CD4-positive, alpha-beta memory T cell (primary cell): ENCODE results near the gene CELF2. TPM values are rescaled to one million over a fixed set of nuclear protein-coding genes. Genes with fewer than 3 reads are reported as not detected.

Source experiments
- CTCF ChIA-PET: fragments of 350-600 bp; sonication (Branson Sonifier 250); formaldehyde crosslinking; loops from one replicate; lab custom pipeline; 2021; ENCODE audit warnings: inconsistent platforms; ENCODE audit not compliant: partially characterized antibody; lab: Charles Lee
- POLR2A ChIA-PET: fragments of 350-600 bp; sonication (Branson Sonifier 250); formaldehyde crosslinking; loops from one replicate; lab custom pipeline; 2021; ENCODE audit not compliant: partially characterized antibody; lab: Charles Lee
- DNase-seq, 5 donors: peaks; one replicate each; pipeline versions ENCODE4 v3.0.0 to v3.0.0-alpha.2; 2020 to 2022; ENCODE audit warnings: mixed read lengths in 1 of 5
- H3K27ac ChIP-seq: one replicate; pipeline ENCODE4 v1.7.0; 2013; ENCODE audit warnings: low read depth, low read length
- H3K27me3 ChIP-seq: 2 replicates; pipeline ENCODE4 v1.7.0; 2013; ENCODE audit warnings: mild to moderate bottlenecking, low read length, moderate library complexity; ENCODE audit not compliant: insufficient read depth
- H3K36me3 ChIP-seq: 2 replicates; pipeline ENCODE4 v1.7.0; 2013; ENCODE audit warnings: mild to moderate bottlenecking, low read length, moderate library complexity; ENCODE audit not compliant: insufficient read depth
- H3K4me1 ChIP-seq: 2 replicates; pipeline ENCODE4 v1.7.0; 2013; ENCODE audit warnings: mild to moderate bottlenecking, low read length, moderate library complexity; ENCODE audit not compliant: insufficient read depth
- H3K4me3 ChIP-seq, 2 donors: one replicate each; pipeline ENCODE4 v1.7.0; 2013; ENCODE audit warnings: low read length in 2 of 2, mild to moderate bottlenecking in 1 of 2
- H3K9me3 ChIP-seq, 2 donors: one replicate each; pipeline ENCODE4 v1.7.0; 2013; ENCODE audit warnings: low read length in 2 of 2, control low read depth in 1 of 2; ENCODE audit not compliant: control insufficient read depth in 1 of 2
- H3K27ac Mint-ChIP-seq, 7 donors: one replicate each; pipeline ENCODE4 v1.8.0; 2020 to 2021; ENCODE audit warnings: mixed read lengths in 7 of 7, mild to moderate bottlenecking in 6 of 7, inconsistent platforms in 3 of 7, moderate library complexity in 3 of 7
- H3K27me3 Mint-ChIP-seq, 2 donors: one replicate each; pipeline ENCODE4 v1.8.0; 2020 to 2021; ENCODE audit warnings: mixed read lengths in 2 of 2
- H3K36me3 Mint-ChIP-seq, 2 donors: one replicate each; pipeline ENCODE4 v1.8.0; 2020 to 2021; ENCODE audit warnings: mixed read lengths in 2 of 2, inconsistent platforms in 1 of 2, mild to moderate bottlenecking in 1 of 2
- H3K4me1 Mint-ChIP-seq, 4 donors: one replicate each; pipeline ENCODE4 v1.8.0; 2020 to 2021; ENCODE audit warnings: mixed read lengths in 4 of 4, mild to moderate bottlenecking in 1 of 4
- H3K4me3 Mint-ChIP-seq, 8 donors: one replicate each; pipeline ENCODE4 v1.8.0; 2020 to 2021; ENCODE audit warnings: mixed read lengths in 8 of 8, mild to moderate bottlenecking in 7 of 8, moderate library complexity in 6 of 8, inconsistent platforms in 3 of 8
- H3K9me3 Mint-ChIP-seq, 8 donors: one replicate each; pipeline ENCODE4 v1.8.0; 2020 to 2021; ENCODE audit warnings: mixed read lengths in 8 of 8, mild to moderate bottlenecking in 5 of 8, inconsistent platforms in 3 of 8, moderate library complexity in 1 of 8
- intact Hi-C: fragments of 100-400 bp; cut with micrococcal nuclease; formaldehyde crosslinking; loops from one replicate; pipeline ENCODE4 v1.15.1; 2023
- polyA plus RNA-seq, 2 donors: library from polyadenylated mRNA; unstranded; fragments of 300-500 nt; fragmentation: Illumina TruSeq; gene quantifications; one replicate each; pipeline ENCODE4 v1.2.3, GENCODE V29; 2021
- total RNA-seq, 2 experiments: library from RNA; stranded (reverse); gene quantifications; one replicate each; pipeline ENCODE4 v1.2.3, GENCODE V29; 2021

CELF2 gene
- total and polyA plus RNA-seq, 4 experiments from 2014 or later = 122 to 180 (median 167) TPM

- Mint-ChIP-seq H3K27me3 (peaks cover 2 to 3% of the 10 kb centered on the region in 2 donors), H3K36me3 (no peaks in the 10 kb centered on the region), H3K9me3 (no peaks in the 10 kb centered on the region), H3K27ac (no peak overlapping the region), H3K4me3 (no peak overlapping the region), H3K4me1 (no peaks in the 10 kb centered on the region)
- no peak for DNase-seq
- no peaks in the 10 kb centered on the region for H3K27me3 ChIP-seq
- H3K27ac ChIP-seq = no peak overlapping the region
- no peaks in the 10 kb centered on the region for H3K4me1 ChIP-seq
- CTCF ChIA-PET = no interaction called here
- intact Hi-C loops = no loop called here
- POLR2A ChIA-PET = no interaction called here
- H3K4me3 ChIP-seq = no peak overlapping the region
- H3K36me3 ChIP-seq = no peaks in the 10 kb centered on the region
- no peaks in the 10 kb centered on the region for H3K9me3 ChIP-seq
Observed at GRCh38 chr10:11083051-11083450, 65.4 kb downstream of the CELF2 start.

- Histone ChIP-seq H3K27ac (no peak overlapping the region), H3K4me1 (peaks cover 6% of the 10 kb centered on the region), H3K36me3 (no peaks in the 10 kb centered on the region), H3K27me3 (no peaks in the 10 kb centered on the region), H3K4me3 (no peak overlapping the region), H3K9me3 (no peaks in the 10 kb centered on the region)
- no peak overlapping the region for H3K27ac Mint-ChIP-seq
- no peaks in the 10 kb centered on the region for H3K9me3 Mint-ChIP-seq
- H3K4me3 Mint-ChIP-seq = no peak overlapping the region
- peaks cover 0 to 3% of the 10 kb centered on the region in 2 donors for H3K27me3 Mint-ChIP-seq
- DNase-seq = no peak
- H3K4me1 Mint-ChIP-seq = no peaks in the 10 kb centered on the region
- intact Hi-C loops = no loop called here
- CTCF ChIA-PET = no interaction called here
- H3K36me3 Mint-ChIP-seq = no peaks in the 10 kb centered on the region
- POLR2A ChIA-PET = no interaction called here
Observed at GRCh38 chr10:11085545-11085944, 67.9 kb downstream of the CELF2 start.

- Histone ChIP-seq H3K27me3 (no peaks in the 10 kb centered on the region), H3K9me3 (no peaks in the 10 kb centered on the region), H3K4me1 (peaks cover 6% of the 10 kb centered on the region), H3K36me3 (no peaks in the 10 kb centered on the region), H3K27ac (no peak overlapping the region), H3K4me3 (no peak overlapping the region)
- no peaks in the 10 kb centered on the region for H3K9me3 Mint-ChIP-seq
- intact Hi-C loops = no loop called here
- no peak for DNase-seq
- H3K27me3 Mint-ChIP-seq = peaks cover 0 to 3% of the 10 kb centered on the region in 2 donors
- no peak overlapping the region for H3K4me3 Mint-ChIP-seq
- no peak overlapping the region for H3K27ac Mint-ChIP-seq
- POLR2A ChIA-PET = no interaction called here
- CTCF ChIA-PET = no interaction called here
- H3K4me1 Mint-ChIP-seq = peaks cover 0 to under 1% (median 0%) of the 10 kb centered on the region in 4 donors
- no peaks in the 10 kb centered on the region for H3K36me3 Mint-ChIP-seq
Observed at GRCh38 chr10:11086177-11086840, 68.6 kb downstream of the CELF2 start.

- H3K9me3 ChIP-seq = no peaks in the 10 kb centered on the region
- peaks cover 6% of the 10 kb centered on the region for H3K4me1 ChIP-seq
- no peaks in the 10 kb centered on the region for H3K27me3 ChIP-seq
- no peaks in the 10 kb centered on the region for H3K36me3 Mint-ChIP-seq
- H3K27ac Mint-ChIP-seq = no peak overlapping the region
- POLR2A ChIA-PET = no interaction called here
- H3K27me3 Mint-ChIP-seq = peaks cover 0 to 1% of the 10 kb centered on the region in 2 donors
- CTCF ChIA-PET = no interaction called here
- no peaks in the 10 kb centered on the region for H3K9me3 Mint-ChIP-seq
- no peak for DNase-seq
- no peak overlapping the region for H3K27ac ChIP-seq
- no peak overlapping the region for H3K4me3 ChIP-seq
- no peak overlapping the region for H3K4me3 Mint-ChIP-seq
- peaks cover 0 to 5% (median 0%) of the 10 kb centered on the region in 4 donors for H3K4me1 Mint-ChIP-seq
- no peaks in the 10 kb centered on the region for H3K36me3 ChIP-seq
- intact Hi-C loops = no loop called here
Observed at GRCh38 chr10:11087372-11087771, 69.7 kb downstream of the CELF2 start.

GRCh38 chr10:11088709-11089108 is 71.0 kb downstream of the CELF2 start:
- ChIA-PET CTCF (interaction anchor here (1.0 kb wide), 1 partner anchor 183 kb away, joined by 3 read pairs; no protein-coding TSS in a partner anchor), POLR2A (interaction anchor here (0.9 to 1.1 kb wide), 2 partner anchors 75 to 78 kb away, joined by 3 read pairs; no protein-coding TSS in a partner anchor)
- Mint-ChIP-seq H3K9me3 (no peaks in the 10 kb centered on the region), H3K27ac (no peak overlapping the region), H3K36me3 (no peaks in the 10 kb centered on the region), H3K4me3 (no peak overlapping the region), H3K4me1 (peaks cover 0 to 5% (median 0%) of the 10 kb centered on the region in 4 donors), H3K27me3 (no peaks in the 10 kb centered on the region)
- DNase-seq = no peak
- Histone ChIP-seq H3K4me3 (no peak overlapping the region), H3K36me3 (no peaks in the 10 kb centered on the region), H3K9me3 (no peaks in the 10 kb centered on the region), H3K27ac (no peak overlapping the region), H3K27me3 (no peaks in the 10 kb centered on the region), H3K4me1 (peaks cover 6% of the 10 kb centered on the region)
- intact Hi-C loops = no loop called here

GRCh38 chr10:11089272-11089671 is 71.6 kb downstream of the CELF2 start:
- Histone ChIP-seq H3K36me3 (no peaks in the 10 kb centered on the region), H3K4me1 (peaks cover 6% of the 10 kb centered on the region), H3K27me3 (no peaks in the 10 kb centered on the region), H3K27ac (no peak overlapping the region), H3K9me3 (no peaks in the 10 kb centered on the region), H3K4me3 (no peak overlapping the region)
- peaks cover 0 to 5% (median 0%) of the 10 kb centered on the region in 4 donors for H3K4me1 Mint-ChIP-seq
- no peaks in the 10 kb centered on the region for H3K27me3 Mint-ChIP-seq
- ChIA-PET CTCF (interaction anchor here (1.0 kb wide), 1 partner anchor 182 kb away, joined by 3 read pairs; no protein-coding TSS in a partner anchor), POLR2A (interaction anchor here (0.9 to 1.1 kb wide), 2 partner anchors 75 to 77 kb away, joined by 3 read pairs; no protein-coding TSS in a partner anchor)
- no peaks in the 10 kb centered on the region for H3K36me3 Mint-ChIP-seq
- no peak overlapping the region for H3K27ac Mint-ChIP-seq
- H3K9me3 Mint-ChIP-seq = no peaks in the 10 kb centered on the region
- DNase-seq = no peak
- intact Hi-C loops = no loop called here
- H3K4me3 Mint-ChIP-seq = no peak overlapping the region

GRCh38 chr10:11091517-11092102 is 73.9 kb downstream of the CELF2 start:
- Mint-ChIP-seq H3K27ac (no peak overlapping the region), H3K4me3 (no peak overlapping the region), H3K36me3 (no peaks in the 10 kb centered on the region), H3K27me3 (peaks cover 0 to under 1% of the 10 kb centered on the region in 2 donors), H3K9me3 (peaks cover 0 to 2% (median 0%) of the 10 kb centered on the region in 8 donors), H3K4me1 (peaks cover 0 to 5% (median 0%) of the 10 kb centered on the region in 4 donors)
- DNase-seq = no peak
- H3K4me3 ChIP-seq = no peak overlapping the region
- H3K27me3 ChIP-seq = no peaks in the 10 kb centered on the region
- POLR2A ChIA-PET = no interaction called here
- CTCF ChIA-PET = no interaction called here
- H3K4me1 ChIP-seq = peaks cover 6% of the 10 kb centered on the region
- no peak overlapping the region for H3K27ac ChIP-seq
- intact Hi-C loops = no loop called here
- no peaks in the 10 kb centered on the region for H3K9me3 ChIP-seq
- H3K36me3 ChIP-seq = no peaks in the 10 kb centered on the region
